ENCODE measurements around the gene AGAP6.
"Not testable (repeated sequence)": the region's sequence is repeated elsewhere in the genome, so short reads cannot be mapped to it uniquely, and the experiment has no call there.

- not testable (repeated sequence) for TF ChIP-seq CTCF (IDR thresholded peaks at IDR 0.05; ENCODE audit: low read depth, low read length, poor library complexity, severe bottlenecking); EZH2phosphoT487 (IDR thresholded peaks at IDR 0.05; ENCODE audit: borderline replicate concordance, low read length)
Observed at GRCh38 chr10:50055494-50056292, 67.5 kb downstream of the AGAP6 start.
